Liver (tissue), 3 donors: ENCODE measurements around the gene GNAO1.

Experiments used
- ATF3 ChIP-seq: IDR thresholded peaks from 2 replicates; pipeline ENCODE4 v1.6.1; 2016; ENCODE audit warnings: antibody characterized with exemption
- CTCF ChIP-seq: fragments of 150-350 bp; IDR thresholded peaks from 2 replicates; pipeline ENCODE4 v1.5.1; 2017; ENCODE audit warnings: improper control_type of control experiment, low read depth, low read length; ENCODE audit not compliant: missing input control
- HNF4G ChIP-seq: IDR thresholded peaks from 2 replicates; pipeline ENCODE4 v1.6.1; 2016; ENCODE audit warnings: antibody characterized with exemption
- RAD21 ChIP-seq, 2 donors: IDR thresholded peaks; 2 replicates each; pipeline ENCODE4 v1.6.1; 2016; ENCODE audit warnings: antibody characterized with exemption in 2 of 2, mild to moderate bottlenecking in 2 of 2
- REST ChIP-seq: IDR thresholded peaks from 2 replicates; pipeline ENCODE4 v1.6.1; 2016; ENCODE audit warnings: antibody characterized with exemption, mild to moderate bottlenecking
- donor health status: healthy.
- donor health status: healthy.

- TF ChIP-seq CTCF (no peak), HNF4G (no peak), ATF3 (no peak), RAD21 (IDR thresholded peaks at IDR 0.05) (no peak), REST (no peak)
Observed at GRCh38 chr16:56211435-56211981, 20.2 kb downstream of the GNAO1 start.
